HG03066 (cell line): ENCODE results near the gene CYSRT1.

Source experiments
- ATAC-seq: cut with Tn5 transposase; IDR thresholded peaks from one replicate; pipeline ENCODE4 v1.9.1; 2021; ENCODE audit warnings: low read depth; ENCODE audit not compliant: unreplicated experiment

The CYSRT1 gene

GRCh38 chr9:137223078-137223970 is 1.6 kb upstream of the CYSRT1 start:
- ATAC-seq = peak; percentile 68

- ATAC-seq = no peak
Observed at GRCh38 chr9:137225699-137226331, 841 bp downstream of the CYSRT1 start.

GRCh38 chr9:137226338-137227053 is 1.5 kb downstream of the CYSRT1 start:
- ATAC-seq = no peak

DNA sequence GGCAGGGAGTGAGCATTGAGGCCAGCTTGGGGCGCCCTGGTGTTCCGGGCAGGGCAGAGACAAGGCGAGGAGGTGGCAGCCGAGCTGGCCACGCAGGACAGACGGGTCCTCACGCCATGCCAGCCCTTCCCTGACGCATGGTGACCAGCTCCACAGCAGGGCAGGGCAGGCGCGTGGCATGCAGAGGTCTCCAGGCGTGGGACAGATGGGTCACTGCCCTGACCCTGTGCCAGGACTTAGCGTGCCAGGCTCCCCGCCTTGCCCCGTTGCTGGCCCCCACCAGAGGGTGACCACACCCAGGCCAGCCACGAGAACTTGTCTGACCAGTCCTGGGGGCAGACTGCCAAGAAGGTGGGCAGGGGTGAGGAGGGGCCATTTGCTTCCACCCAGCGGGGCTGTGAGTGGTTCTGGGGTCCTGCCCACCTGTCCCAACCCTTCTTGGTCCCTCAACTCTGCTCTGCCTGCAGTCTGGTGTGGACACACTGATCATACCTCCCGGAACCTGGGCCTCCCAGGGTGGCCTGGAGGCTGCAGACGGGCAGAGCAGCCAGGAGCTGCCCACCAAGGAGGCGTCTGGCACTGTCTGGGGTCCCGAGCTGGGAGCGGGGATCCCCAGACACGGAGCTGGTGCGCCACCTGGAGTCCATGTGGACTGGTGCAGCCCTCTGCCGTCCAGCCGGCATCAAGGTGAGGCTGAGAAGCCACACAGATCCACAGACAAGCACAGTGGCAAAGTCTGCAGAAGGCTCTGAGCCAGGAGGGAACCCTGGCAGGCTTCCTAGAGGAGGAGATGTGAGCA is 2.3 kb downstream of the CYSRT1 start, which contains the start of gene RNF224:
RNF224 (plus strand) TSS at position 449 of the 799 bp plus-strand sequence. CDS start 834 bp downstream, outside the sequence.
- no peak for ATAC-seq

DNA sequence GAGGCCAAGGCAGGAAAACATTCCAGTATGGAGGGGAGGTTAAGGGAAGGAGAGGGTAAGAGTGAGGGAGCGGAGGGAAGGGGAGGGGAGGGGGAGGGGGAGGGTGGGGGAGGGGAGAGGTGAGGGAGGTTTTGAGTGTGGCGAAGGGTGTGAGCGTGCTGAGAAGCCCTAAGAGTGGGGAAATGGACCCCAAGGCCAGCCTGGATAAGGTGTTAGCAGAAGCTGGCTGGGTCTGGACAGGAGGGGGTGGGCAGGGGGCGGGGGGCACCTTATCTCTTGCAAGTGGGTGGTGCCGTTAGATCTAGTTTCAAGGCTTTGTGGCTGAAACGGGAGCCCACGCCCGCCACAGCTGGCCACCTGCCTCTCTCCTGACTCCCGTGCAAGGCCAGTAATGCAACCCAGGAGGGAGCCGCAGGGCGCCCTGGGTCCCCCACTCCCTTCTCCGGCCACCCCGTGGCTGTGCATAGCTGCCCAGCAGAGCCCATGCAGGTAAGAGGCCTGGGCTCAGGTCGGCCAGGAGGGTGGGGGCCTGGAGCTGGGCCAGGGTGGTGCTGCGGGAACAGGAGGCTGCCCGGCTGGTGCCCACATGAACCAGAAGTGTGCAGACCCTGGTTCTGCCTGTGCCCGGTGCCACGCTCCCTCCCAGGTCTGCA is 3.0 kb downstream of the CYSRT1 start:
- ATAC-seq = no peak

DNA sequence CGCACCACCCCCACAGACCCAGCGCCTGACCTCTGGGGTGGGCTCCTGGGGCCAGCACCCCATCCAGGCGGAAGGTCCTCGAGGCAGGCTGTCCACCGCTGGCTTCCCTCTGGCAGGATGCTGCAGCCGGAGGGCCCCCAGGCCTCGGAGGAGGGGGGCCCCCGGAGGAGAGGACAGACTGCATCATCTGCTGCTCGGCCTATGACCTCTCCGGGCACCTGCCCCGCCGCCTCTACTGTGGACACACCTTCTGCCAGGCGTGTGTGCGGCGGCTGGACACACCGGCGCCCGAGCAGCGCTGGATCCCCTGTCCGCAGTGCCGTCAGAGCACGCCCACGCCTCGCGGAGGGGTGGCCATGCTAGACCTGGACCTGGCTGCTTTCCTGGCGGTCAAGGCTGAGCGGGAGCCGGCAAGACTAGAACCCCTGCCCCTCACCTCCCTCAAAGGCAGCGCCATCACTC is 3.6 kb downstream of the CYSRT1 start:
- no peak for ATAC-seq

DNA sequence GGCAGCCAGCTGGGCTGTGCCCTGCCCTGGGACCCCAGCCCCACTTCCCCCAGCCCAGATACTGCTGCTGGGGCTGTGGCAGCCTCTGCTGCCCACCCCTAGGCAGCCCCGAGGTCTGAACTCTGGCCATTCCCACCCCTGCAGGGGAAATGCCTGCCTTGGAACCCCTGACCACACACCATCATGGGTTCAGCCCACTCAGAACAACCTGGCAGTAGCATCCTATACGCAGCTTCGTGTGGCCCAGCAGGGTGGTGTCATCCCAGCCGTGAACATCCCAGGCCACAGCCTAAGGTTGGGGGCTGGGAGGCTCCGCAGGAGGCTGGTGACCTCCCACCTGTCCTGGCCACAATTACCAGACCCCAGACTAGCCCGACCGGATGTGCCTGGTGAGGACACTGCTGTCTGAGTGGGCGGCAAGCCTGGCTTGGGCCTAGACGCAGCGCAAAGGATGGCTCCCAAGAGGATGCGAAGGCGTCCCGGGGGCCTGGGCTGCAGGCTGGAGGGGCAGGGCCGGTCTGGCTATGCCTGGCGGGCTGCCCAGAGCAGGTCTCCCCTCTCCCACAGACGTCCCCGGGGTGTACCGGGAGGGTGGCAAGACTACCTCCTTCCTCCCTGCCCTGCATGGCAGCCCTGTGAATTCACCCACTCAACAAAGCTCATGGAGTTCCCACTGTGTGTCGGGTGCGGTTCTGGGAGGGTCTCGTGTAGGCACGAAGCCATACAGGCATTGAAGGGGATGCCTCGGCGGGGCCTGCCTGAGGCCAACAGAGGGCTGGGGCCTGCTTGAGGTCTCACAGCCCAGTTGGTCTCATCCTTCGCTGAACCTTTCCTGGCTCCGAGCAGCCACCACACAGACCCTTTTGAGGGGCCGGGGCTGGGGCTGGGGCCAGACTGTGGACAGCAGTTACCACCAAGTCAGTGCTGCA is 4.3 kb downstream of the CYSRT1 start:
- no peak for ATAC-seq

- no peak for ATAC-seq
Observed at GRCh38 chr9:137229903-137230704, 5.1 kb downstream of the CYSRT1 start.

DNA sequence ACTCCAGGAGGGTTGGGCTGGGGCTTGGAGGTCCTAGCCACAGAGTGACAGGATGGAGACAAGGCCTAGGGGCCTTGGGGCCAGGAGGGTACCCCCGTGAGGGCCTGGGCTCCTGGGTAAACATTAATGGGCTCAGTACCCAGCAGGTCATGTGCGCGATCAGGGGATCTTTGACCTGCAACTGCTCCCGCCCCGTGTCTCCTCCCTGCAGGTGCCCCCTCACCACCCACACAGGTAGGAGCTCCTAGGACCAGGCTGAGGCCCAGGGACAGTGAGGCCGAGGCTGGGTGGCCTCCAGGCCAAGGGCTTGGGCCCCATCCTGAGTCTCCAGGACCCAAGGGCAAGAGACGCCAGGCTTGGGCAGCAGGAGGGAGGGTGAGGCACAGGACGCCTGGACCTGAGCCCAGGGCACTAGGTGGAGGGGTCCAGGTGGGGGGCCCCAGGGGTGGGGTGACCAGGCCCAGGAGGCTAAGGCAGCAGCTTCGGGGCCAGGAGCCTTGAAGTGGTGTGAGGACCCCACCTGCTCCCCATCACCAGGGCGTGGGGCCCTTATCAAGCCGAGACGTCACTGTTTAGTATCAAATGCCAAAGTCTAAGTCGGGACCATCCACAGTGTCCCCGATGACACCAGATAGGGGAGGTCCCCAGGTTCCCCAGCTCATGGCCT is 5.9 kb downstream of the CYSRT1 start, which contains the start of gene SLC34A3:
SLC34A3 (plus strand) TSS at position 197 of the 667 bp plus-strand sequence. CDS start 802 bp downstream, outside the sequence.
- no peak for ATAC-seq

DNA sequence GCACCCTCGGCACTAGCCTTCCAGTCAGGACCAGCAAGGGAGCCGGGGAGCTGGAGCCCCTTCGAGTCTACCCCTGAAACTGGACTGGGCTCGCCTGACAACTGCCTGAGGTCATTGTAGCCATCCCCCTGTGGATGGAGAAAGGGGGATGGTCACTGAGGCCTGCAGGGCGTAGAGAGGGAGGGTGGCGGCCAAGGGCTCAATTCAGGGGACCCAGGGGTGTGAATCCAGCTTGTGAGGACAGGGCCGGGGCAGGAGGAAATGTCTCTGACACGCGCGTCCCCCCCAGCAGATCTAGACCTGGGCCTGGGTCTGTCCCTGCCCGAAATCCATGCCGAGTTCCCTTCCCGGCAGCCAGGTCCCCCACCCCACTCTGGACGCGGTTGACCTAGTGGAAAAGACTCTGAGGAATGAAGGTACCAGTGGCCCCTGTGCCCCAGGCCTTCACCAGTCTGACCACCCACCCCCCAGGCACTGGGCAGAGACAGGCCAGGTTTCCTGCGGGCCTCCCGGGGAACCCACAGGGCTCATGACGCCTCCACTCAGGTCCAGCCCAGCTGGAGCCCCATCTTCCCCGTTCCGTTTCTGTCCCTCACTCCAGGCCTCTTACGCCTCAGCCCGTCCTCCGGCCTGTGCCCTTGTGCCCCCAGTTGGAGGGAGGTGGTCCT is 6.5 kb downstream of the CYSRT1 start:
- no peak for ATAC-seq

DNA sequence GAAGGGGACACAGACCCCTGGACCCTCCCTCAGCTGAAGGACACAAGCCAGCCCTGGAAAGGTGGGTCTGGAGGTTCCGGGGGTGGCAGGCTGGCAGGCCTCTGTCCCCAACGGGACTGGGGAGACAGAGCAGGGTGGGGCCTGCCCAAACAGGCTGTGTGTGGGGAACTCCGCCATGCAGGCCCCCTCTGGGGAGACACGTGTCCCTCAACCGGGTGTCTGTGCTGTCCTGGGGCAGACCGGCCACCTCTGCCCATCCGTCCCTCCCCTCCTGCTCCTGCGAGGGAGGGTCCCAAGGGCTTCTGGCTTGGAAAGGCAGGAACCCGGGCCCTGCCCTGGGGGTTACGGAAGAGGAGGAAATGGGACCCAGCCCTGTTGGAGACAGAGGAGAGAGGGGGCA is 7.1 kb downstream of the CYSRT1 start:
- ATAC-seq = no peak

- no peak for ATAC-seq
Observed at GRCh38 chr9:137232510-137232909, 7.5 kb downstream of the CYSRT1 start.

DNA sequence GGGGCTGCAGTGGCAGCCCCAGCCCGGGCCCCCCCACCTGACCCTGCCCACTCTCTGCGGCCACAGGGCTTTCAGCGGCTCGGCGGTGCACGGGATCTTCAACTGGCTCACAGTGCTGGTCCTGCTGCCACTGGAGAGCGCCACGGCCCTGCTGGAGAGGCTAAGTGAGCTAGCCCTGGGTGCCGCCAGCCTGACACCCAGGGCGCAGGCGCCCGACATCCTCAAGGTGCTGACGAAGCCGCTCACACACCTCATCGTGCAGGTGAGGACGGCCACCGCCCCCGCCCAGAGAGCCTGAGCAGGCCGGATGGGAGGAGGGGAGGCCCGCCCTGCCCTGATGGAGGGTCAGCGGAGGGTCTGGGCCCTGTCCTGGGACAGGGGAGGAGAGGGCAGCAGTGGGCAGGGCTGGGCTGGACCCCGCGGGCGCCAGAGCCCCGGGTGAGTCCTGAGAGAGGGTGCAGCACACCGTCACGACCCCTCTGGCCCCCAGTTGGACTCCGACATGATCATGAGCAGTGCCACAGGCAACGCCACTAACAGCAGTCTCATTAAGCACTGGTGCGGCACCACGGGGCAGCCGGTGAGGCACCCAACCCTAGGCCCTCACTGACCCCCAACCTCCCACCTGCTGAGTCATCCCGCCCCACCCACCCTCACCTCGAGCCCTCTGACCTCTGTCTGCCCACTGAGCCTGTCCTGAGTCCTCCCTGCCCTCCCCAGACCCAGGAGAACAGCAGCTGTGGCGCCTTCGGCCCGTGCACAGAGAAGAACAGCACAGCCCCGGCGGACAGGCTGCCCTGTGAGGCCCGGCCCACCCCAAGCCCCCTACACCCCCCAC is 8.4 kb downstream of the CYSRT1 start:
- ATAC-seq = no peak

GRCh38 chr9:137234055-137234697 is 9.2 kb downstream of the CYSRT1 start:
- no peak for ATAC-seq

DNA sequence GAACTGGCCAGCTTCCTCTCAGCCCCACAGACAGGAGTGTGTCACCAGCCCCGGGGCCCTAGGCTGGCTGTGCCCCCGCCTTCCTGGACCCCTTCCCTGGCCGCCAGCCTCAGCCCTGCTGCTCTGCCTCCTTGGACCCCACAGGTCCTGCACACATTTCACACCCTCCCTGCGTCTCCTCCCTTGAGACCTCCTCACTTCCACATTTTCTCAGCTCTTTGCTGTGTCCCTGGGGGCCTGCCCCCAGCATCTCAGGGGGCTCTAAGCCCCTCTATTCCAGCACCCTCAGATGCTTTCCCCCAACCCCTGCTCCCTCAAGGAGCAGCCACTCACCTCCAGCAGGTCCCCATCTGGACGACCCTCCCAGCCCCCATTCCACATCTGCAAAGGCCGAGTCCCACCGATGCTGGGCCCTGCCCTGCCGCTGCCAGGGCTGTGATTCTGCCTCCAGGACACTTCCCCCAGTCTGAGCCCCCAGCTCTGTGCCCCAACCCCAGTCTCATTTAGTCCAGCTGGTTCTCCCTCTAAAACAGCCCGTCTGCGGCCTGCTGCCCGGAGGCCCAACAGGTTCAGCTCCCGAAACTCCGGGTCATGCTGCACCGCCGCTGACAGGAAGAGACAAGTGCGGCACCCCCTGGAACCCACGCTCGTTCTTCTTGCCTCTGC is 9.9 kb downstream of the CYSRT1 start:
- no peak for ATAC-seq
